IPS-18a (cell line): ENCODE results near the gene DENND1A.
A peak's percentile ranks its signal among the peaks of the same experiment; 100 is the strongest.

Experiments used
- H3K27ac ChIP-seq: one replicate; pipeline ENCODE4 v1.5.1; 2013; ENCODE audit warnings: low read length
- H3K27me3 ChIP-seq: one replicate; pipeline ENCODE4 v1.6.1; 2013; ENCODE audit warnings: mild to moderate bottlenecking, low read length; ENCODE audit not compliant: control insufficient read depth, insufficient read depth
- H3K36me3 ChIP-seq: one replicate; pipeline ENCODE4 v1.6.1; 2013; ENCODE audit warnings: low read depth, low read length; ENCODE audit not compliant: control insufficient read depth
- H3K4me1 ChIP-seq: one replicate; pipeline ENCODE4 v1.6.1; 2013; ENCODE audit warnings: low read depth, low read length; ENCODE audit not compliant: control insufficient read depth
- H3K4me3 ChIP-seq: one replicate; pipeline ENCODE4 v1.5.1; 2013; ENCODE audit warnings: low read length
- H3K9ac ChIP-seq: one replicate; pipeline ENCODE4 v1.6.1; 2013; ENCODE audit warnings: mild to moderate bottlenecking, low read length, moderate library complexity
- H3K9me3 ChIP-seq: one replicate; pipeline ENCODE4 v1.6.1; 2013; ENCODE audit warnings: low read depth, low read length; ENCODE audit not compliant: control insufficient read depth

DENND1A gene

DNA sequence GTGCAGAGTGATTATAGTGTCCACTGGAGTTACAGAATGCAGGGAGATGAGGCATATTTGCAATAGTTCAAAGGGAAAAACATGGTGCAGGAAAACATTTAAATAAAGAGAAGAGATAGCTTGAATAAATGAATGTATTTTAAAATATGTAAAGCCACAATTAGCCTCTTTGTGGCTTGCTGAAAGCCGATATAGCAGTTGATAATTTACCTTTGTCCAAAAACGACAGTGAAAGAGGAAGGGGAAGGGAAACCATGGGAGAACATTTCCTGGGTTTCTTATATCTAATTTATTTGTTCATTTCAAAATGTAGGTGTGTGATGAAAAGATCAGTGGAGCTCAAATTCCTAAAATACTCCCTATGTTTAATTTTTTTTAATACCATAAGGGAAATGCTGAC lies 156.1 kb downstream of the DENND1A start:
- H3K27me3 ChIP-seq = no peaks in the 10 kb centered on the region
- H3K36me3 ChIP-seq = no peaks in the 10 kb centered on the region

DNA sequence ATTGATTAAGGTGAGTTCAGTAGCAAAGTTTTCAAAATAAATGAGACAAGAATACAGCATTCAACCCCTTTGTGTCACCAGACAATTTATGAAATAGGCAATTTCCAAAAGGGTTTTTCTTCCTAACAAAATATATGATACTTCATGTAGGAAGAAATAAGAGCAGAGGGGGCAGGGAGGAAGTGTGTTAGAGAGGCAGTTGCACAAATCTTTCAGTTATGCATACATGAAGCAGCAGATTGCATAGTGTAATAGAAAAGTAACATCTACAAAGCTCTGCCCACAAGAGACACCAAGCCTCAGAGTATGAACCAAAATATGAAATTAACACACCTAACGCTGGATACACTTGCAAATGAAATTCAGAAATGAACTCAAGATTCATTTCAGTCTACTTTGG lies 157.0 kb downstream of the DENND1A start:
- Histone ChIP-seq H3K36me3 (no peaks in the 10 kb centered on the region), H3K4me1 (peaks cover 30% of the 10 kb centered on the region), H3K9ac (no peak overlapping the region), H3K27me3 (no peaks in the 10 kb centered on the region), H3K9me3 (no peaks in the 10 kb centered on the region), H3K4me3 (no peak overlapping the region), H3K27ac (no peak overlapping the region)

More for the DNA sequence above, 156.1 kb downstream of the DENND1A start:
- no peak overlapping the region for H3K4me3 ChIP-seq
- H3K9me3 ChIP-seq = no peaks in the 10 kb centered on the region
- peaks cover 30% of the 10 kb centered on the region for H3K4me1 ChIP-seq
- H3K9ac ChIP-seq = no peak overlapping the region
- no peak overlapping the region for H3K27ac ChIP-seq

DNA sequence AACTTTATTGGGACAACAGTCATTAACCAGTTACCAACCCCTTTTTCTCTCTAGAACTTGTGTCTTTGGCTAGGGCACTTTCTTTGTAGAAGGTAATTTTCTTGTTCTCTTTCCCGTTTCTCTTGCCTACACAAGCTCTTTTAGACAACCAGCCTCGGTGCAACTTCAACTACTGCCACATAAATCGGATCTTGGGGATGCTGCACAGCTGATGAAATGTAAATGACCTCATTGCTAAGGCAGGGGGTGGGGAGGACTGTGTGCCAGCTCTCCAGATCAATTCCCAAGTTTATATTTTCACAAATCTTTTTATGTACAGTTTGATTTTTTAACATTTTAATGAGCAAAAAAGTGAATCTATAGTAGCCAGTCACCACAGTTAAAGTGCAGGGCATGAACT lies 157.6 kb downstream of the DENND1A start:
- Histone ChIP-seq H3K9me3 (no peaks in the 10 kb centered on the region), H3K27ac (no peak overlapping the region), H3K4me1 (peaks cover 26% of the 10 kb centered on the region), H3K9ac (no peak overlapping the region), H3K36me3 (no peaks in the 10 kb centered on the region), H3K4me3 (no peak overlapping the region), H3K27me3 (no peaks in the 10 kb centered on the region)

DNA sequence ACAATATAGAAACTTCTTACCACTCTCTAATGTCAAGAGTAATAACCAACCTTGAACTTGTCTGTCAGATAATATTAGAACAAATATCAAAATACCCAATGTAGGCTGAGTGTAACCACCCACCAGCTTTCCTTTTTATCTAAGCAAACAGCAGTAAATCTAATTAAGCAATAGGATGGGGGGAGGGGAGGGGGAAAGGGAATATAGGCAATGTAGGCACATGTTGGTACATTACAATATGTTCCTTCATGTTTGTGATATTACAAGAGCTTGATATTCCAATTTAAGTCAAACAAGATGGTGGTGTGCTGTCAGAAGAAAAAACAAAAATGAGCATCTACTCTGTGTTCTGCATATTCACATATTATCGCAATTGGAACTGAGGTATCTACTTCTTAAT lies 158.2 kb downstream of the DENND1A start:
- Histone ChIP-seq H3K27ac (no peak overlapping the region), H3K4me1 (peaks cover 19% of the 10 kb centered on the region), H3K9me3 (no peaks in the 10 kb centered on the region), H3K9ac (no peak overlapping the region), H3K36me3 (no peaks in the 10 kb centered on the region), H3K27me3 (no peaks in the 10 kb centered on the region), H3K4me3 (no peak overlapping the region)

DNA sequence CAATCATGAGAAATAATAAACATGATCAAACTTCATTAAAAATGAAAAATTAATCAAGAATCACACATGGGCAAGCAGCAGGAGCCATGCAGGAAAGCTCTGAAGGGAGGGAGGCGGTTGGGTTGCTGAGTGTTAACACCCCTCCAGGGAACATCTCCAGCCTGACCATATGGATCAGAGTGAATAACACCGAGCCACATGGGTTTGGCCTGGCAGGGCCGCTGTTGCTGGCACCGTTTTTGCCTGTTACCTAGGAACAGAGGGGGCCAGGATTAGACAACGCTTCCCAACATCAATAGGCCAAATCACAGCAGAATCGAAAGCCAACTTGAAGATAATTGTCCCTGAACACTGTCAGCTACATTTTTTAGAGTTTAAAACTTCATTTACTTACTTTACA lies 160.2 kb downstream of the DENND1A start:
- no peak overlapping the region for H3K27ac ChIP-seq
- H3K9ac ChIP-seq = no peak overlapping the region
- no peak overlapping the region for H3K4me3 ChIP-seq
- no peaks in the 10 kb centered on the region for H3K36me3 ChIP-seq
- peaks cover 18% of the 10 kb centered on the region for H3K4me1 ChIP-seq
- no peaks in the 10 kb centered on the region for H3K9me3 ChIP-seq
- H3K27me3 ChIP-seq = no peaks in the 10 kb centered on the region

DNA sequence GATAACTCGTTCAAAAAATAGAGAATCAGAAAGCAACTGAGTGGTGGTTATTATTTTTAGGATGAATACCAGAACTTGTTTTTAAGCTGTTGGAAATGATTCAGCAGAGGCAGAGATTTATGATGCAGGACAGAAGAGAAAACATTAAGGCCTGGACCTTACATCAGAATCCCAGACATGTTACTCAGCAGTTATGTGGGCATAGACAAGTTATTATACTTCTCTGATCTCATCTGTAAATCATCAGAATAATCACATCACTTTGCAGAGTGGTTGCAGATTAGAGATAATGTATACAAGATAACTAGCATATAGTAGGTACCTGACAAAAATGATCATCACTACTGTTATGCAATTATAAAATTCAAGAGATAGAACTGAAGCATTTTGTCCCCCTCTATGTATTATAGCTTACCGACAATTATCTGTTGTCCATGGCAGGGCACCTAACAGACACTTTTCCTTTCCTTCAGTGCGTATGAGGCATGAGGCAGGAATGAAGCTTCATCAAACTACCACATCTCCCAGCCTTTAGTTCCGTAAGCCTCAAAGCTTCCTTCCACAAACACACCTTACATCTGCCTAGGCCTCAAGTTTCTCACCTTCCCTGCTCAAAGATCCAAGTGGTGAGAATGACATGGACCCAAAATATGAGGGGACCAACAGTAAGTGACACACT lies 165.9 kb downstream of the DENND1A start:
- Histone ChIP-seq H3K9ac (no peak overlapping the region), H3K4me3 (no peak overlapping the region), H3K36me3 (no peaks in the 10 kb centered on the region), H3K4me1 (peaks cover 23% of the 10 kb centered on the region), H3K27me3 (no peaks in the 10 kb centered on the region), H3K9me3 (no peaks in the 10 kb centered on the region), H3K27ac (no peak overlapping the region)

DNA sequence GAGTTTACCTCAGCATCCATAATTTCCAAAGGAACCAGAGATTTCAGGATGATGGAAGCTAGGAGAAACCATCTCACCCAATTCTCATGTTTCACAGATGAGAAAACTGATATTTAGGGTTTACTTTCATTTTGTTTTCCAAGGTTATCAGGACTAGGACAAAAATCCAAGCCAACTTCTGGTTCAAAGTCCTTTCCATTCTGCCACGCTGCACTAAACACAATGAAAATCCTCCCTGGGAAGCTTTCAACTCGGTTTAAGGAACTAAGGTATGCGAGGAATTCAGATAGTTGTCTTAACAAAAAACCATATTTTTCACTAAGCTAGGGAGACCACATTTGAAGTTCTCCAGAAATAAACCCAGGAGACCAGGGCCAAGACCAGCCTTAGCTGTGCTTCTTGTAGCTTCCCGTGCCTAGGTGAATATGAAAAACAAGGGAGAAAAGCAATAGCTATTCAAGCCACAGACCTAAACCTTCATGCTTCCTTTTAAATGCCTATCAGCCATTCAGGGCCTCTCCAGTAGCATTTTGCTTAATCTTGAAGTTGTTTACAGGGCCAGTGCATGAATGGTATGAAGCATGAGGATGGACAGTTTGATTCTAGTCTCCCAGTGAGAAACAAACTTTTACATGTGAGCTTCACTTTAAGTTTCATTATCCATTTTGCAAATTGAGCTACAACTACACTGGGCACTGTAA lies 167.9 kb downstream of the DENND1A start:
- Histone ChIP-seq H3K27ac (peak overlapping the region; percentile 2), H3K9ac (no peak overlapping the region), H3K36me3 (no peaks in the 10 kb centered on the region), H3K27me3 (no peaks in the 10 kb centered on the region), H3K4me3 (peak overlapping the region; percentile 11), H3K9me3 (no peaks in the 10 kb centered on the region), H3K4me1 (peaks cover 25% of the 10 kb centered on the region)

DNA sequence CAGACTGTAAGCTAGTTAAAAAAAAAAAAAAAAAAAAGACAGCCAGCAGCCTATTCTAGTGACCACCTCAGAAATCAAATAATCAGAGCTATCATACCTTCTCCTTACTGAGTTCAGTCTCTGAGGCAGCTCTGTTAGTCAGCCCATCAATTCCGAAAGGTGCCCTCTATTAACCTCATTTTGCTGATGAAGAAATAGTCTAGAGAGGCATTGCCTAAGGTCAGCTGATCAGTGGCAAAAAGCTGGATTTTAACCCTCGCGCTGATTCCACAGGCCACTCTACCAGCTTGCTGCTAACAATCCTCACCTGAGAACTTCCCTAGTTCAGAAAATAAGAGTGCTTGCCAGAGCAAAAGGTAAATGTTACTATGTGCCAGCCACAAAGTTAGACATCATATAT lies 172.0 kb downstream of the DENND1A start:
- Histone ChIP-seq H3K27ac (no peak overlapping the region), H3K9ac (no peak overlapping the region), H3K9me3 (no peaks in the 10 kb centered on the region), H3K36me3 (no peaks in the 10 kb centered on the region), H3K4me3 (no peak overlapping the region), H3K4me1 (peaks cover 33% of the 10 kb centered on the region), H3K27me3 (no peaks in the 10 kb centered on the region)

DNA sequence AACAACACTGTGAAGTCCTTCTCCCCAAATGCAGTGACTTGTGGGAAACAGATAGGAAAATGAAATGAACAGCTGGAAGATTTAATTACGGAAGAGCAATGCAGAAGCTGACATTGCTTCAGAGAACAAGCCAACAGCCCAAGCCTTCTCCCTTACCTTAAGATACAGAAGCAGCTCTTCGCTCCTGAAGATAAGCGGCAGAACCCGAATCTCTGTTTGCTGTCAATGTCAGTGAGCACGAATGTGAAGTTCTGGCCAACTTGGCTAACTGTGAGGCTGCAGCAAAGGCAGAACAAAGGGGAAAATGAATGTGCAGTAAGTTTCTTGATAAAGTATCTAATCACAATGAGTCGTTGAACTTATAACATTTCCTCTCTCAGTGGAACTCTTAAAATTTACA lies 172.4 kb downstream of the DENND1A start:
- H3K4me3 ChIP-seq = no peak overlapping the region
- no peaks in the 10 kb centered on the region for H3K27me3 ChIP-seq
- H3K27ac ChIP-seq = no peak overlapping the region
- H3K36me3 ChIP-seq = no peaks in the 10 kb centered on the region
- no peaks in the 10 kb centered on the region for H3K9me3 ChIP-seq
- H3K9ac ChIP-seq = no peak overlapping the region
- peaks cover 31% of the 10 kb centered on the region for H3K4me1 ChIP-seq

DNA sequence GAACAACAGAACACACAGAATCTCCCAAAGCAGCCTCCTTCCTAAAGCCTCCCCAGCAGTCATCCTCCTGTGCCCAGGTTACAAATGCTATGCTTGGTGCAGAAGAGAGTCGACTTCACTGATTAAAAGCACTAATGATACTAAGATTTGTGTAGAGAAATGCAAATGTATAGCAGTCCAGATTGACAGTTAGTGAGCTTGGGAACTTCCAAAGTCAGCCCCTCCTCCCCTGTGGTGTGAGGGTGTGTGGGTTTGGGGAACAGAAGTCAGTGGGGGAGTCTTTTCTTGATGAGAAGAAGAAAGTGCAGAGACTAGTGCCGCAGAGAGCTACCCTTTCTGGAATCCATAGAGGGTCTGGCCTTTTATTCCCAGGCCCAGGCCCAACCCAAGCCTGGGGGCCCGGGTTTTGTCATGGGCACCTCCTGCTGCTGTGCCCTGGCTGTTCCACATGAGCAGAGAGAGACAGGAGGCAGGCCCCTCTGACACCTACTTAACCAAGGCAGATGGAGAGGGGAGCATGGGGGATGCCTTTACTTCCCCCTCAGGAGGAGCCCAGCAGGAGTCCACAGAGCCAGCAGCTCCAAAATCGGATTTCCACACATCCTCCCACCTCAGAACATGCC lies 173.3 kb downstream of the DENND1A start:
- no peak overlapping the region for H3K4me3 ChIP-seq
- H3K27ac ChIP-seq = no peak overlapping the region
- peaks cover 22% of the 10 kb centered on the region for H3K4me1 ChIP-seq
- H3K9ac ChIP-seq = no peak overlapping the region
- H3K9me3 ChIP-seq = no peaks in the 10 kb centered on the region
- no peaks in the 10 kb centered on the region for H3K36me3 ChIP-seq
- no peaks in the 10 kb centered on the region for H3K27me3 ChIP-seq

DNA sequence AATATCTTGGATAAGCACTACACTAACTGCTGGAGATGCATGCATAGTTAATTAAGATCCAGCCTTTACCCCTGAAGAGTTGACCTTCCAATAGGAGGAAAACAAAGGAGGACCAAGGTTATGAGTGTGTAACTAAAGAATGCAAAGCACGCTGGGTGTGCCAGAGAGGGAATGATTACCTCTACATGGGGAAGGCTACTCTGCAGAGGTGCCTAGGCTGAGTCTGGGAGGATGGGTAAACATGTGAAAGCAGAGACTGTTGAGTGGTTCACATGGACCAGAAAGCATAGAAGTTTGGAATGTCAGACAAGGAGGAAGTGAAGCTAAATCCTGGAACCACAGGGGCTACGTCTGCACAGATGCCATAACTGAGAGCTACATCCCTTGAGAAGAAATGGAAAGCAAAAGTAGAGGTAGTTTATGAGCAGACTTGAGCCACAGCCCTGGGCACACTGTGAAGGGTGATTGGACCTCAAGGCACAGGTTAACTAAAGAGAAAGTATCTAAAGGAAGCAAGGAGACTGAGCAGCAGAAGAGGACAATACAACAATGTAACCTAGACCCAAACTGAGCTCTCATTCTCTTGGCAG lies 176.2 kb downstream of the DENND1A start:
- H3K27ac ChIP-seq = no peak overlapping the region
- no peaks in the 10 kb centered on the region for H3K27me3 ChIP-seq
- H3K4me3 ChIP-seq = no peak overlapping the region
- H3K36me3 ChIP-seq = no peaks in the 10 kb centered on the region
- H3K9me3 ChIP-seq = no peaks in the 10 kb centered on the region
- H3K9ac ChIP-seq = no peak overlapping the region
- peaks cover 27% of the 10 kb centered on the region for H3K4me1 ChIP-seq
